ENCODE data around the gene LRGUK.
"Not testable (repeated sequence)": the region's sequence is repeated elsewhere in the genome, so short reads cannot be mapped to it uniquely, and the experiment has no call there.

Gene LRGUK

GRCh38 chr7:134126966-134127848 lies at the start of gene LRGUK:
TSS of gene LRGUK (plus strand) at chr7:134127340. CDS start at chr7:134127368, 28 bp downstream.
- DNase-seq, result peak; percentile 84

- not testable (repeated sequence) for DNase-seq
Measured at GRCh38 chr7:134077560-134077959, 49.6 kb upstream of the LRGUK start.

GRCh38 chr7:134078991-134079390 lies 48.1 kb upstream of the LRGUK start:
- no peak for DNase-seq

- DNase-seq, result no peak
Measured at GRCh38 chr7:134081695-134082094, 45.4 kb upstream of the LRGUK start.

GRCh38 chr7:134083766-134084487 lies 43.2 kb upstream of the LRGUK start:
- no peak for DNase-seq

- no peak for DNase-seq
Measured at GRCh38 chr7:134084488-134085144, 42.5 kb upstream of the LRGUK start.

GRCh38 chr7:134085311-134085710 lies 41.8 kb upstream of the LRGUK start:
- DNase-seq, result no peak

GRCh38 chr7:134086998-134087735 lies 40.0 kb upstream of the LRGUK start:
- no peak for DNase-seq

- DNase-seq, result no peak
Measured at GRCh38 chr7:134088199-134088598, 38.9 kb upstream of the LRGUK start.

GRCh38 chr7:134089446-134089845 lies 37.7 kb upstream of the LRGUK start:
- no peak for DNase-seq

- DNase-seq, result no peak
Measured at GRCh38 chr7:134098072-134098471, 29.1 kb upstream of the LRGUK start.

GRCh38 chr7:134101716-134102115 lies 25.4 kb upstream of the LRGUK start:
- DNase-seq, result no peak

- DNase-seq, result no peak
Measured at GRCh38 chr7:134104166-134104565, 23.0 kb upstream of the LRGUK start.

- no peak for DNase-seq
Measured at GRCh38 chr7:134105841-134106240, 21.3 kb upstream of the LRGUK start.

GRCh38 chr7:134108802-134109201 lies 18.3 kb upstream of the LRGUK start:
- DNase-seq, result no peak

- DNase-seq, result no peak
Measured at GRCh38 chr7:134113655-134114054, 13.5 kb upstream of the LRGUK start.

GRCh38 chr7:134114992-134115391 lies 12.1 kb upstream of the LRGUK start:
- DNase-seq, result no peak

- DNase-seq, result no peak
Measured at GRCh38 chr7:134120405-134120804, 6.7 kb upstream of the LRGUK start.

GRCh38 chr7:134121632-134122139 lies 5.5 kb upstream of the LRGUK start:
- DNase-seq, result no peak

GRCh38 chr7:134122980-134123379 lies 4.2 kb upstream of the LRGUK start:
- no peak for DNase-seq

- DNase-seq, result no peak
Measured at GRCh38 chr7:134126146-134126545, 994 bp upstream of the LRGUK start.

GRCh38 chr7:134126596-134126965 lies 559 bp upstream of the LRGUK start:
- DNase-seq, result no peak

- no peak for DNase-seq
Measured at GRCh38 chr7:134128829-134129228, 1.7 kb downstream of the LRGUK start.

All from CD4-positive, alpha-beta T cell treated with Interleukin-10 for 1 hour (primary cell).